Sigmoid colon (tissue), 7 donors: ENCODE results near the gene ZFP64. TPM values are rescaled to one million over a fixed set of nuclear protein-coding genes. Genes with fewer than 3 reads are reported as not detected.
A peak's percentile ranks its signal among the peaks of the same experiment; 100 is the strongest.

ENCODE experiments used
- DNase-seq: peaks from one replicate; pipeline ENCODE4 v3.0.0-alpha.2; 2019
- H3K27ac ChIP-seq, 4 donors: fragments of 200-600 bp; sonication (generic); one replicate each; pipeline ENCODE4 v1.5.1; 2016 to 2019; ENCODE audit warnings: mild to moderate bottlenecking in 1 of 4
- H3K27me3 ChIP-seq, 3 donors: fragments of 200-600 bp; sonication (generic); one replicate each; pipeline ENCODE4 v1.5.1; 2019; ENCODE audit warnings: mild to moderate bottlenecking in 1 of 3
- H3K36me3 ChIP-seq, 4 donors: fragments of 200-600 bp; sonication (generic); one replicate each; pipeline ENCODE4 v1.5.1; 2016 to 2019
- H3K4me1 ChIP-seq, 4 donors: fragments of 200-600 bp; sonication (generic); one replicate each; pipeline ENCODE4 v1.5.1; 2017 to 2019
- H3K4me3 ChIP-seq, 4 donors: fragments of 200-600 bp; sonication (generic); one replicate each; pipeline ENCODE4 v1.5.1; 2017 to 2019; ENCODE audit warnings: mild to moderate bottlenecking in 2 of 4, moderate library complexity in 1 of 4
- H3K9me3 ChIP-seq, 4 donors: fragments of 200-600 bp in 3 of 4; sonication (generic) in 3 of 4; one replicate each; pipeline versions ENCODE4 v1.5.1 to v1.6.1; 2013 to 2019
- EP300 ChIP-seq, 4 donors: sonication (generic); formaldehyde crosslinking; IDR thresholded peaks; one replicate each; pipeline ENCODE4 v1.6.1; 2017; ENCODE audit warnings: antibody characterized with exemption in 4 of 4
- POLR2A ChIP-seq, 2 donors: fragments of 450-650 bp; IDR thresholded peaks; one replicate each; pipeline ENCODE4 v1.6.1; 2016; ENCODE audit warnings: antibody characterized with exemption in 2 of 2, mild to moderate bottlenecking in 2 of 2, moderate library complexity in 2 of 2
- POLR2AphosphoS5 ChIP-seq, 4 donors: sonication (generic); formaldehyde crosslinking; IDR thresholded peaks; one replicate each; pipeline ENCODE4 v1.6.1; 2017; ENCODE audit warnings: antibody characterized with exemption in 4 of 4
- WGBS, 2 donors: extraction: QIAGEN DNeasy Blood & Tissue Kit; methylation state at CpG; one replicate each; pipeline ENCODE4 v1.1.7; 2013; 5-methylcytosine and 5-hydroxymethylcytosine counted together
- intact Hi-C: fragments of 100-400 bp; cut with DNase I; formaldehyde crosslinking; loops from one replicate; pipeline ENCODE4 v1.15.1; 2023
- polyA plus RNA-seq, 3 donors: library from polyadenylated mRNA; stranded (reverse); fragments of 200-250 nt; gene quantifications; one replicate each; pipeline ENCODE4 v1.2.3, GENCODE V29; 2013
- total RNA-seq, 4 donors: library from RNA; depleted of rRNA; stranded (reverse); fragments of >200 nt; gene quantifications; one replicate each; pipeline ENCODE4 v1.1.0, GENCODE V29; 2016
- TF ChIP-seq, protein P1 (sequence below), 4 experiments: fragments of 450-650 bp in 3 of 4; fragments of 200-600 bp in 1 of 4; IDR thresholded peaks; one replicate each; pipeline ENCODE4 v1.5.1; 2016 to 2019; ENCODE audit warnings: antibody characterized with exemption in 4 of 4, mild to moderate bottlenecking in 3 of 4, moderate library complexity in 2 of 4
- donor health status: healthy with polysubstance abuse.
- donor health status: Bipolar disorder and iron deficiency.
- donor health status: healthy.

ZFP64 gene
- total and polyA plus RNA-seq, 7 donors, result 5.4 to 20.5 (median 9.6) TPM

DNA sequence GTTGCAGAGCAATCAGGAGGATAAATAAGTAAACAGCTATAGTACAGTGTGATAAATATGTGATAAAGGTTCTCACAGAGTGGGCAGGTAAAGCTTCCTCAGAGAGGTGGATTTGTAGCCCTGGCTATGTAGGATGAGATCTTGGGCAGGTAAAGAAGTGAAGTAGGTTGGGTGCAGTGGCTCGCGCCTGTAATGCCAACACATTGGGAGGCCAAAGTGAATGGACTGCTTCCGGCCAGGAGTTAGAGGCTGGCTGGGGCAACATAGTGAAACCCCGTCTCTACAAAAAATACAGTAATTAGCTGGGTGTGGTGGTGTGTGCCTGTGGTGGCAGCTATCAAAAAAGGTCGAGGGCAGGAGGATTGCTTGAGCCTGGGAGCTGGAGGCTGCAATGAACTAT, 72.9 kb downstream of the ZFP64 start:
- intact Hi-C loops, result no loop called here
- Histone ChIP-seq H3K4me3 (no peak overlapping the region), H3K9me3 (no peaks in the 10 kb centered on the region), H3K4me1 (no peaks in the 10 kb centered on the region), H3K27ac (no peak overlapping the region), H3K27me3 (no peaks in the 10 kb centered on the region), H3K36me3 (no peaks in the 10 kb centered on the region)
- WGBS, 2 donors, result 89 to 94% methylated on average over 5 of the region's 5 CpGs
- TF ChIP-seq POLR2A (IDR thresholded peaks at IDR 0.05) (no peak), EP300 (IDR thresholded peaks at IDR 0.05) (no peak), POLR2AphosphoS5 (IDR thresholded peaks at IDR 0.05) (no peak)
- TF ChIP-seq, protein P1, sequence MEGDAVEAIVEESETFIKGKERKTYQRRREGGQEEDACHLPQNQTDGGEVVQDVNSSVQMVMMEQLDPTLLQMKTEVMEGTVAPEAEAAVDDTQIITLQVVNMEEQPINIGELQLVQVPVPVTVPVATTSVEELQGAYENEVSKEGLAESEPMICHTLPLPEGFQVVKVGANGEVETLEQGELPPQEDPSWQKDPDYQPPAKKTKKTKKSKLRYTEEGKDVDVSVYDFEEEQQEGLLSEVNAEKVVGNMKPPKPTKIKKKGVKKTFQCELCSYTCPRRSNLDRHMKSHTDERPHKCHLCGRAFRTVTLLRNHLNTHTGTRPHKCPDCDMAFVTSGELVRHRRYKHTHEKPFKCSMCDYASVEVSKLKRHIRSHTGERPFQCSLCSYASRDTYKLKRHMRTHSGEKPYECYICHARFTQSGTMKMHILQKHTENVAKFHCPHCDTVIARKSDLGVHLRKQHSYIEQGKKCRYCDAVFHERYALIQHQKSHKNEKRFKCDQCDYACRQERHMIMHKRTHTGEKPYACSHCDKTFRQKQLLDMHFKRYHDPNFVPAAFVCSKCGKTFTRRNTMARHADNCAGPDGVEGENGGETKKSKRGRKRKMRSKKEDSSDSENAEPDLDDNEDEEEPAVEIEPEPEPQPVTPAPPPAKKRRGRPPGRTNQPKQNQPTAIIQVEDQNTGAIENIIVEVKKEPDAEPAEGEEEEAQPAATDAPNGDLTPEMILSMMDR (IDR thresholded peaks at IDR 0.05), result no peak
- no peak for DNase-seq

DNA sequence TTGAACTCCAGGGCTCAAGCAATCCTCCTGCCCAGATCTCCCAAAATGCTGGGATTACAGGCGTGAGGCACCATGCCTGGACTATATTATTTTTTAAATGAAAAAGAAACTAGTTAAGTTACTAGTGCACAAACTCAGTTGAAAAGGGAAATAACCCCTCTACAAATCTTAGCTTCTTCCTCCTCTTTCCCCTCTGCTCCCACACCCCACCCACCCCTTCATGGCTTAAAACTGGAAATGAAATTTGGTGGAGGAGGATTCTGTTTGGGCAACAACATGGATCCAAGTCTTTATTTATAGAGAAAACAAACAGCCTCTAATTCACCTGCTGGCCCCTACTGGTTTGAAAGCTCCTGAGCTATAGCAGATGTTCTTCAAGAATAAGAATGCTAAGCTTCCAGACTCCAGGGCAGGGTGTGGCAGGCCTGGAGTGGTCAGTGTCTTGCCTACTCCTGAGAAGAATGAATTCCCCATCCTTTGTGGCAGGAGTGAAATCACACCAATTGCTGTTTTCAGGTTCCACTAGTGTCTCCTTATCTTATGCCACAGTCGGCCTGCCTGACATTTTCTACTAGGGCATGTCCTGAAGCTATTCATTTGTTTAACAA, 73.5 kb downstream of the ZFP64 start:
- H3K27me3 ChIP-seq, result no peaks in the 10 kb centered on the region
- no peak for DNase-seq
- TF ChIP-seq, protein P1 (IDR thresholded peaks at IDR 0.05), result no peak
- no peak for TF ChIP-seq POLR2A (IDR thresholded peaks at IDR 0.05)
- no peak for TF ChIP-seq POLR2AphosphoS5 (IDR thresholded peaks at IDR 0.05)
- no peak for TF ChIP-seq EP300 (IDR thresholded peaks at IDR 0.05)
- intact Hi-C loops, result no loop called here
- no peaks in the 10 kb centered on the region for H3K4me1 ChIP-seq
- no peak overlapping the region for H3K27ac ChIP-seq
- no peak overlapping the region for H3K4me3 ChIP-seq
- no peaks in the 10 kb centered on the region for H3K36me3 ChIP-seq
- H3K9me3 ChIP-seq, result no peaks in the 10 kb centered on the region
- WGBS, 2 donors, result 91 to 96% methylated on average over 2 of the region's 2 CpGs

DNA sequence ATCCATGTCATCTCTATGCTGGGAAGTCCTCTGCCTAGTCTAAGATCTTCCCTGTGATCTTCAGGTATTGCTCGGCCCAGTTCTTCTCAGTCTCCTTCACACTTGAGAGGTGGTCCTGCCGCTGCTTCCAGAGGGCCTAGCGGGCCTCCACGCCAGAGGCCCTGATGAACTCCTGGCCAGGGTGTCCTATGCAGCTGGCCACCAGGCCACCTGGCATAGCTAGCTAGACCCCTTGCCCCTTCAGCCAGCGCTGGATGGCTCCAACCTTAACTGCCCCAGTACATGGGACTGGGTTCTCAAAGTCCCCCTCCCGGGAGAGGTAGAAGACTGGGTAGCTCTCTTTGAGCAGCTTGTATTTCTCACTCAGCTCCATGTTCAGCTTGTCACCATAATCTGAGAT, 81.1 kb downstream of the ZFP64 start:
- peaks cover 0 to 8% (median 8%) of the 10 kb centered on the region in 4 donors for H3K4me1 ChIP-seq

DNA sequence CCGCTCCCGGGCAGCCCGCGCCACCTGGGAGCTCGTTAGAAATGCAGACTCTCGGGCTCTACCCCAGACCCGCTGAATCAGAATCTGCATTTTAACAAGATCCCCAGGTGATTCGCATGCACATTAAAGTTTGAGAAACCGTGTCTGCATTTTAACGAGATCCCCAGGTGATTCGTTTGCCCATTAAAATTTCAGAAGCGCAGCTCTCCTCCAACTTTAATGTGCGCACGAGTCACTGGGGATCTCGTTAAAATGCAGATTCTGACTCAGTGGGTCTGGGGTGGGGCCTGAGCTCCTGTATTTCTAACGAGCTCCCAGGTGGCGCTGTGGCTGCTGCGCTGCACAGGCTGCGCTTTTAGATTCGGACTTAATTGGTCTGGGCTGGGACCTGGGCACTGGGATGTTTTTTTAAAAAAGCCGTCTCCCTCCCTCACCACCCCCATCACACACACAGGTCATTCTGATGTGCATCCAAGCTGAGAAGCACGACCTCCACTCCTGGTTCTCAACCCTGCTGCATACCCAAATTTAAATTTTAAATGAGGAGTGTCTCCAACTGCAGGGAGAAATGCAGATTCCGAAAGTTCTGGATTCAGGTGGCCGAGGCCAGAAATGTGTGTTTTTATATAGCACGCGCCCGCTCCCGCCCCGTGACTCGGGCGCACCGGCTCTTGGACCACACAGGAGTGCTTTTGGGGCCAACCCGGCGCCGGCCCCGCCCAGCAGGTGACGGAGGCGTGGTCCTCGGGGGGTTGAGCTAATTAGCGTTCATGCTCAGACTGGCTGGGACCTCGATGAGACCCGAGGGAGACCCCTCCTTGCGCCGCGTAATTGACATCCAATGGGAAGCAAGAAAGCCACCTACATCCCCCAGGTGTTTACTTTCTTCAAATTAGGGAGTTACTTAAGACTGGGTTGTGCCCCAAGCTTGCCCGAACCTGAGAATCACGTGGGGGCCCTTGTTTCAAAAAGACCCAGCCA, 85.8 kb downstream of the ZFP64 start:
- intact Hi-C loops, result no loop called here
- DNase-seq, result no peak

More for the DNA sequence above, 81.1 kb downstream of the ZFP64 start:
- intact Hi-C loops, result no loop called here
- no peaks in the 10 kb centered on the region for H3K9me3 ChIP-seq
- TF ChIP-seq, protein P1 (IDR thresholded peaks at IDR 0.05), result no peak
- no peaks in the 10 kb centered on the region for H3K36me3 ChIP-seq
- H3K4me3 ChIP-seq, result no peak overlapping the region
- DNase-seq, result no peak
- 95 to 97% methylated on average over 6 of the region's 6 CpGs for whole genome bisulfite sequencing, 2 donors
- no peak overlapping the region for H3K27ac ChIP-seq
- H3K27me3 ChIP-seq, result peaks cover 10 to 21% (median 10%) of the 10 kb centered on the region in 3 donors

More for the DNA sequence above, 85.8 kb downstream of the ZFP64 start:
- 7 to 11% methylated on average over 47 of the region's 47 CpGs for WGBS, 2 donors
- TF ChIP-seq, protein P1 (IDR thresholded peaks at IDR 0.05), result no peak
- no peak for TF ChIP-seq POLR2AphosphoS5 (IDR thresholded peaks at IDR 0.05)
- no peak for TF ChIP-seq EP300 (IDR thresholded peaks at IDR 0.05)
- no peak for TF ChIP-seq POLR2A (IDR thresholded peaks at IDR 0.05)
- Histone ChIP-seq H3K9me3 (no peaks in the 10 kb centered on the region), H3K36me3 (no peaks in the 10 kb centered on the region), H3K27ac (no peak overlapping the region), H3K27me3 (peaks cover 19 to 43% (median 28%) of the 10 kb centered on the region in 3 donors), H3K4me1 (peaks cover 0 to 30% (median 26%) of the 10 kb centered on the region in 4 donors), H3K4me3 (peak overlapping the region; percentile 23 to 49 (median 39))
